NCI-H146 treated with DMSO at 0.1 percent for 48 hours (cell line): ENCODE results near the gene CLK1.
"Not testable (repeated sequence)": the region's sequence is repeated elsewhere in the genome, so short reads cannot be mapped to it uniquely, and the experiment has no call there.

Source experiments
- DNase-seq: peaks from one replicate; lab custom pipeline; 2025; ENCODE audit not compliant: unreplicated experiment; lab: John Stamatoyannopoulos, UW

The CLK1 gene

DNA sequence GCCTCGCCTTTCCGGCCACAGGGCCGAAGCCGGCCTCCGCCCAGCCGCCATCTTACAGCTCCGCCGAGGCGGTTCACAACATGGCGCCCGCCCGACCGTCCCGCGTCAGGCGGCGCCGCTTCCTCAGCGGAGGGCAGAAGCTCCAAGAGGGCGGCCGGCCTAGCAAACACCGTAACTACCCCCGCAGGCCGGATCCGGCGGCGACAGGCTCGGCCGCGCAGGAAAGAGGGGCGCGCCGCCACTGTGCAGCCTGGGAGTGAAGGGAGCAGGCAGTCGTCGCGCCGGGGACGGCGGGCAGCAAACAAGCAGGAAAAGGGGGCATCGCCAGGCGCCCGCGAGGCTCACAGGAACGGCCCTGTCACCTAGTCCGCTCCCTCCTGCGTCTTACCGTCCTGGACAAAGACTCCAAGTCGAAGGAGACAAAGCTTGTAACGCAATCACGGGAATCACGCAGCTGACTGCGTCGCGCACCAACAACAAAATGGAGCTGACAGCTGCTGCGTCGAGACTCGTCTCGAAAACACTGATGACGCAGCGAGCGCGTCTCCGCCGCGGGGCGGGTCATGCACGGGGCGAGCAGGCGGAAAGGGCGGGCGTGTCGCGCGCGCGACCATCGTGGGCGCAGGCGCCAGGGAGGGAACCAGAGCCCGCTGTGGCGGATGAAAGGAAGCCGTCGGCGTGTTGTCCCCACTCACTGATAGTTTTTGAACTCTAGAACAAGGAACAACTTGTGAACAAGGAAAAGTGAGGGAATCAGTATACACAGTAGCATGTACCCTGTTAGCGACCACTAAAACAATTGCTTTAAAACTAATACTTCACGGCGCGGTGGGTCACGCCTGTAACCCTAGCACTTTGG lies at the start of gene CLK1:
CLK1 (minus strand) TSS at position 483 of the 859 bp plus-strand sequence. CDS start 2,796 bp downstream, outside the sequence.
- peak; percentile 59 for DNase-seq

GRCh38 chr2:200913654-200914053 lies 49.2 kb upstream of the CLK1 start:
- DNase-seq: no peak

- no peak for DNase-seq
Measured at GRCh38 chr2:200909958-200910357, 45.5 kb upstream of the CLK1 start.

DNA sequence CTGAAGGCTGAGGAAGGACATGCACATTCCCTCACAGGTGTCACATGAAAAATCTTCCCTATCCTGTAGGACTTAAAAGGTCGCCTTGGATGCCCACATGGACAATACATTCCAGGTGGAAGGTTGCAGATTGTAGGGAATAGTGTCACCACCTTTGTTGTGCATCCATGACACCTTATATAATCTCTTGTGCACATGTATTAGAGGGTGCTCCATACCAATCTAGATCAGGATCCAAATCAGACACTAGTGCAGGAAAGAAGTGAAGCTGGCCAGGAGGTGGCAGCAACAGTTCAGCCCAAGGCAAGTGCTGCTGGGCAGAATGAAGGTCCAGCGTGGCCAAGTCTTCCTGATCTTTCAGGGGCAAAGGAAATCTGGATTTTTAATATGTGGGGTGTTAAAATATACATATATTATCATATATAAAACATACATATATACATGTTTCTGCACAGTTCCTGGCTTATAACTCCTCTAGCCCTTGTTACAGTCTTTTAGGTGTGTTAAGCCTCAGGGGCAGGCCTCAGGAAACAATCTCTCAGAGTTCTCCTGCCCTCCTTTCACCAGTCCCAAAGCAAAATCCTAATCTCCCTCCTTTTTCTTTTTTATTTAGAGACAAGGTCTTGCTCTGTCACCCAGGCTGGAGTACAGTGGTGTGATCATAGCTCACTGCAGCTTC lies 41.3 kb upstream of the CLK1 start:
- no peak for DNase-seq

DNA sequence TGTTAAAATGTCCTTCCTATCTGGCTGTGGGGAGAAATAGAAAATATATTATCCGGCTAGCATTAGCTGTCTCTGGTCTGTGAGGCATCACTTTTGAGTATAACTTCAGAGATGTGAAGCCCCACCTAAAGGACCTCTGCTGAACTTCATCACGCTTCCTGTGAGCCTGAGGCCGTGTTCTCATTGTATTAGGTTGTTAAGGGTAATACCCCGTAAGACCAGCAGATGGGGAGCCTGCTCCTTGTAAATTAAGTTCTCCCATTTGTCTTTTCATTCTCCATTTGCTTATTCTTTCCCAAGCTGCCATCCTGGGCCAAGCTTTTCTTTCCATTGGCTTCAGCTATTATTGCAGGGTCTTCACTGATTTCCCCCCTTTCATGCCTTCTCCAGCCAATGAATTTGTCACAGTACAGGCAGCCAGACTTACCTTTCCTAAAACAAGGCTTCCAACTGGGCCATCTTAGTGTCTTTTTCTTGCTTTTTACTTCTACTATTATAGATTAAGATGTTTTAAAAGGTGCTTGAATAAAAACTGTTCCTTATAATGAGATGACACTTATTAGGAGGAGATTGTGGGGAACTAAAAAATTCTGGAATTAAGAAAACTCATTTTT lies 37.1 kb upstream of the CLK1 start:
- peak; percentile 41 for DNase-seq

DNA sequence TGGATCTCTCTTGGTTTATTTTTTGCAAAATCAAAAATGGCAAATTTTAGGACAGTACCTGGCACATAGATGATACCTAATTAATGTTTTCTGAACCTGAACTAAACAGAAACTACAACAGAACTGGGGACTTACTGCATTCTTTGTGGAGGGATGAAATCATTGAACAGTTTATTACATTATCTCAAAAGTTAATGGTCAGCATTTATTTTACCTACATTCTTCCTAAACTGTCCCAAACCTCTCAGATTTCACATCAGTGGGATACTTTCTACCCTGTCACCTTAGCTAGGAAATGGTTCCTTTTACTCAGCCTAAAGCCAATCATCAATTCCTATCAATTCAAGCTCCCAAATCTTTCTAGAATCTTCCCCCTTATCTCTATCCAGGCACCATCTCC lies 35.0 kb upstream of the CLK1 start:
- no peak for DNase-seq

- DNase-seq: peak; percentile 83
Measured at GRCh38 chr2:200888704-200889625, 24.5 kb upstream of the CLK1 start, which contains the start of the genes NIF3L1 and PPIL3. Gene NIF3L1 (plus strand): TSS chr2:200889371. CDS start chr2:200891944, 2,573 bp downstream. Gene PPIL3 (minus strand): TSS chr2:200889077. CDS start chr2:200887615, 1,462 bp downstream.

GRCh38 chr2:200881715-200882249 lies 17.3 kb upstream of the CLK1 start:
- DNase-seq: not testable (repeated sequence)

- DNase-seq: no peak
Measured at GRCh38 chr2:200878289-200878880, 13.9 kb upstream of the CLK1 start.

GRCh38 chr2:200877443-200877842 lies 13.0 kb upstream of the CLK1 start:
- DNase-seq: no peak

- DNase-seq: no peak
Measured at GRCh38 chr2:200873560-200873959, 9.1 kb upstream of the CLK1 start.

- DNase-seq: no peak
Measured at GRCh38 chr2:200871151-200871550, 6.7 kb upstream of the CLK1 start.

GRCh38 chr2:200869014-200869413 lies 4.6 kb upstream of the CLK1 start:
- no peak for DNase-seq

DNA sequence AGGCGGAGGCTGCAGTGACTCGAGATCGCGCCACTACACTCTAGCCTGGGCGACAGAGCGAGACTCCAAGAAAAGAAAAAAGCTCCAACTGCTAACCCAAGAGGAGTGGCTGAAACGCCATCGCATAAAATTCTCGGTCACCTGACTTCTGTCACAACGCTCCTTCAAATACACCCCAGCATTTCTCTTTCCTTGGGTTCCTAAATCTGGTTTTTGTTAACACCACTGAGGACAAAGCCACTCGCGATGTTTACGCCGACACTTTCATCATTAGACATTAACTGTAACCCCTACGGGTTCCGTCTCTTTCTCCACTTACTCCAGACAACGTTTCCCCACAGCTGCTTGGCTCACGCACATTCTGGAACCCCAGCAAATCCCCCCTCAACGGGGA lies 679 bp downstream of the CLK1 start:
- no peak for DNase-seq

GRCh38 chr2:200862532-200863000 lies 1.9 kb downstream of the CLK1 start:
- DNase-seq: no peak

GRCh38 chr2:200861617-200862155 lies 2.8 kb downstream of the CLK1 start:
- DNase-seq: no peak

DNA sequence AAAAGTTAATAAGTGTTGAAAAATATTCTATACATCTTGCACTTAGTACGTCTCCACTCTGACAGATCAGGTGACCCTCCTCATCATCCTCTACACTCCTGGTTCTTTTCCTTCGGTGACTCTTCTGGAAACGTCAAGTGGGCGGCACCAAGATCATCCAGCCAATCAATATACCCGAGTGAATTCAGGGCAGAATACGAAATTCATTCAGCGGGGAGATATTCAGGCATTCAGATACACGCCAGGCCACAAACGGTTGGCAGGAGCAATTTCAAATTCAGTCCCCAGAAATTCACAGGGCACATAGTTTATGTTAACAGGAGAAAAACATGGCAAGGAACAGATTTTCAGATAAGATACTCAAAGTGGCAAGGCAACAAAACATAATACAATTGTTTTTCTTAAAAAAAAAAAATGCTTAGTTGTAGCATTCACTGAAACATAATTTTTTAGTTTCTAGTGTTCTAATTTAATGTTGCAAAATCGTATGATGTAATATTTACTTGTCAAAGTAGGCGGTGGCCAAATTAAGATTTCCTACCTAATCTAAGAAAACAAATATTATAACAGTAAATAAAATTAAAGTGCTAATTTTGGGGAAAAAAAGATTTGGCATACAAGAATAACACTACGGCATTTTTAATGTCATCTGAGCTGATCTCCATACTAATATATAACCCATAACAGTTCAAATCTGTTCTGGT lies 4.2 kb downstream of the CLK1 start:
- no peak for DNase-seq

DNA sequence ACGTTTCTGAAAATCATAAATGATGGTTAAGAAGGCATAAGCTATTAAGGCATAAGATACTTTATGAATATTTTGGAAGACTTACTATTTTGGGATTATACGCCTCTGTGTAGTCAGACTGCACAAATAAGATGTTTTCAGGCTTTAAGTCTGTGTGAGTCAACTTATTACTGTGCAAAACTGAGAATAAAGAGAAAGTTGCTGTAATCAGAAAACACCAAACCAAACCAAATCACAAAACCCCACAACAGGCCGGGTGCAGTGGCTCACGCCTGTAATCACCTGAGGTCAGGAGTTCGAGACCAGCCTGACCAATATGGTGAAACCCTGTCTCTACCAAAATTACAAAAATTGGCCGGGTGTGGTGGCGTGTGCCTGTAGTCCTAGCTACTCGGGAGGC lies 7.7 kb downstream of the CLK1 start:
- no peak for DNase-seq

DNA sequence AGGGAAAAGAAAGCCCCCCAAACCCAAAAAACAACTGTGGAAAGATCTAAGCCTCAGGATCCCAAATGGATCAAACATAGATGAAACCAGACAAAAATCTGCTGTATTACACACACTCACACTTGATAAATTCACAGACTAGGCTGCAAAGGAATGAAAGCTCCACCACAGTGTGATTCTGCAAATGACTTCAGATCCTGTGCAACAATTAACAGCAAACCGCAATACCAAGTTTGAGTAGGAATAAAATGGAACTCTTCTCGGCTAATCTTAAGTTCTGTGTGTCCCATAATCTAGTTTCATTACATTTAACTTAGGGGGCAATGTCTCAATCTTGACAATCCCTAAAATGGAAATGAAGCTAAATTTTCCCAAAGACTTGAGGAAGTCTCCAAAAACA lies 11.9 kb downstream of the CLK1 start:
- DNase-seq: no peak
